IgD-negative memory B cell (primary cell): ENCODE measurements around the gene CPS1. TPM values are rescaled to one million over a fixed set of nuclear protein-coding genes. Genes with fewer than 3 reads are reported as not detected.

Experiments
- H3K27ac Mint-ChIP-seq, 3 donors: one replicate each; pipeline ENCODE4 v1.8.0; 2020 to 2022; ENCODE audit warnings: mild to moderate bottlenecking in 3 of 3, mixed read lengths in 3 of 3, moderate library complexity in 1 of 3
- H3K27me3 Mint-ChIP-seq: one replicate; pipeline ENCODE4 v1.8.0; 2021; ENCODE audit warnings: mixed read lengths
- H3K36me3 Mint-ChIP-seq: one replicate; pipeline ENCODE4 v1.8.0; 2020; ENCODE audit warnings: mild to moderate bottlenecking, mixed read lengths
- H3K4me1 Mint-ChIP-seq, 3 donors: one replicate each; pipeline ENCODE4 v1.8.0; 2020 to 2022; ENCODE audit warnings: mixed read lengths in 3 of 3, mild to moderate bottlenecking in 1 of 3
- H3K4me3 Mint-ChIP-seq, 4 donors: one replicate each; pipeline ENCODE4 v1.8.0; 2020 to 2022; ENCODE audit warnings: mild to moderate bottlenecking in 4 of 4, mixed read lengths in 4 of 4, moderate library complexity in 3 of 4
- H3K9me3 Mint-ChIP-seq, 3 donors: one replicate each; pipeline ENCODE4 v1.8.0; 2020 to 2021; ENCODE audit warnings: mixed read lengths in 3 of 3, mild to moderate bottlenecking in 1 of 3
- polyA plus RNA-seq: library from polyadenylated mRNA; unstranded; fragments of 300-500 nt; fragmentation: Illumina TruSeq; gene quantifications from one replicate; pipeline ENCODE4 v1.2.3, GENCODE V29; 2021

CPS1 gene
- polyA plus RNA-seq, 1 donor from 2014 or later: not detected

DNA sequence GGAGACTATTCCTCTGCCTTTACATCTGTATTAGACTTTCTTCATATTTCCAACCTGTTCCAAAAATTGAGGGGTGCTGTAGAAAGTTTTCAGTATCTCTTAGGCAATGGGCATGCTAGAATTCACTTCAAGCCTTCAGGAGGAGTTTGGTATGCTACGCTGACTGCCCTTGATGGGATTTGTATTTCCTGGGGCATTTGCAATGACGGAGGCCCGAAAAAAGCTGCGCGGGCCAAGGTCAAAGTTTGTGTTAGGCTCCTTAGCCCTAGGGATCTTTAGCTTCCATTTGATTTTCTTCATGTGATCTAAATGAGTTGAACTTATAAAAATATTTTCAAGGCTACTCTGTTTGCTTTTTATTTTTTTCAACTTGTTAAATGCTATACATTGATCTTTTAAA is 5.1 kb downstream of the CPS1 start:
- Mint-ChIP-seq H3K4me3 (no peak overlapping the region), H3K36me3 (no peaks in the 10 kb centered on the region), H3K9me3 (no peaks in the 10 kb centered on the region), H3K4me1 (no peaks in the 10 kb centered on the region), H3K27ac (no peak overlapping the region), H3K27me3 (peaks cover 2% of the 10 kb centered on the region)

DNA sequence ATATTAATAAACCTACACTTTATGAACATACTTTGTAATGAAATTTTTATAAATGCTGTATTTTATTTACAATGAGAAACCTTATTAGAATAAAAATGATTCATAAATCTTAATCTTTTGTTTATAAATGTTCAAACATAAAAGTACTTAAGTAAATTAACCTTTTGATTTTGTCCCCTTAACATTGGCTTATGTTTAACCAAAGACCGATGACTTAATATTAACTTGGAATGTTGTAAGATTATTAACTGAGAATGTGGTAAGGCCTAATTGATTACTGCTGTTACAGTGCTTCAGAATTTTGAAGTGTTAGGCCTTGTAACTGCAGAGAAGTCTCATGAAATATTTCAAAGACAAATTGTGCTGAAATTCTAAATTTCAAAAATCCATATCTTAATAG is 5.7 kb downstream of the CPS1 start:
- Mint-ChIP-seq H3K27ac (no peak overlapping the region), H3K36me3 (no peaks in the 10 kb centered on the region), H3K4me3 (no peak overlapping the region), H3K27me3 (peaks cover 2% of the 10 kb centered on the region), H3K9me3 (no peaks in the 10 kb centered on the region), H3K4me1 (no peaks in the 10 kb centered on the region)

DNA sequence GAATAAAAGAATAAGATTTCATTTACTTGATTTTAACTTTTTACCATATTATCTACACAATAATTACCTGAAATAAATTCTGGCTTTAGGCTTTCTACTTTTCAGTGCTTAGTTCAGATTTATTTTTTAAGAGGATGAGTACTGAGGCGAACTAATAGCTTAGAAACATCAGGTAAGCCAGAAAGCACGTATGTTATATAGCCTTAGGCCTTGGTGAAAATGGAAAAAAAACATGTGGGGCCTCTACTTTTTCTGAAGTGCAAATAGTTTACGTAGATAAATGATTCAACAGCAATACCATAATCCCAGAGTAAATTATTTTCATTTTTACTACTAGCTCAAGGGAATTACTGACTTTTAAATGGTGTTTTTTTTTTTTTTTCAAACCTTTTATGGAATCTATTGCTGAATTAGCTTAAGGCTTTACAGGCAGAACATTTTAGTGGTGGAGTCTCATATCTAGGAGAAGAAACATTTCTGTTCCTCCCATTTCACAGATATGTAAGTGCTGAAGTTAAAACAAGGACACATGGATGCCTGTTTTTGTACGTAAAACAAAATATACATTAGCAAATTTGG is 6.2 kb downstream of the CPS1 start:
- Mint-ChIP-seq H3K27me3 (peaks cover 2% of the 10 kb centered on the region), H3K36me3 (no peaks in the 10 kb centered on the region), H3K4me1 (no peaks in the 10 kb centered on the region), H3K9me3 (no peaks in the 10 kb centered on the region), H3K27ac (no peak overlapping the region), H3K4me3 (no peak overlapping the region)

DNA sequence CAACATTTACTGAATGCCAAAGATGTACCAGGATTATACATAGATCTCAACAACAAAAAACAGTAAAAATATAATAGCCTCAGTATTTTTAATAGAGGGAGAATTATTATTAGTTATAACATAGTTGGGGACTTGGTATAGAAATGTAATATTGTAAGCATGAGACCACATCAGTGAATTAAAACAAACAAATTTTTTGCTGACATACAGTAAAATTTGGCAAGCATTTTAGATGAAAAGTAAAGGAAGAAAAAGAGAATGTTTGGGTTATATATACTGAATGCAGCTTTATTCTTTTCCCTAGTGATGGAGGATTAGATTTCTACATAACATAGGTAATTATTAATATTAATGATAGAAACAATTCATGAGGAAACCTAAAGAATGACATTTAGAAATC is 10.9 kb downstream of the CPS1 start:
- no peaks in the 10 kb centered on the region for H3K4me1 Mint-ChIP-seq
- no peak overlapping the region for H3K27ac Mint-ChIP-seq
- no peaks in the 10 kb centered on the region for H3K36me3 Mint-ChIP-seq
- H3K9me3 Mint-ChIP-seq: no peaks in the 10 kb centered on the region
- no peak overlapping the region for H3K4me3 Mint-ChIP-seq
- no peaks in the 10 kb centered on the region for H3K27me3 Mint-ChIP-seq

DNA sequence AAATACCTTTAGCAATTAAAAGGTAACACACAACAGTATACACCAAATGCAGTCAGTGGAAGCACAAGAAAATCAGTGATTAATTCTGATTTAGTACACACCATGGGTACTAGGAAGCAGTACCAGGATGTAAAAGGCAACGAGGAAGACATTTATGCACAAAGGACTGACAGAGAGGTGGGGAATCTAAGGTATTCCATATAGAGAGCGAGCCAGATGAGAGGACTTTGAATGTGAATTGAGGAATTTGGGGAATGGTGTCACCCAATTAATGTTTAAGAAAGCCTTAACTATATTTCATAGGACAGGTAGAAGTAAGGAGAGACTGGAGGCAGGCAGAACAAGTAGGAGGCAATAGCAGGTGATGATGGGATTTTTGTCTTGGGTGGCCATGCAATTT is 11.7 kb downstream of the CPS1 start:
- no peaks in the 10 kb centered on the region for H3K9me3 Mint-ChIP-seq
- H3K27me3 Mint-ChIP-seq: no peaks in the 10 kb centered on the region
- no peak overlapping the region for H3K27ac Mint-ChIP-seq
- H3K4me3 Mint-ChIP-seq: no peak overlapping the region
- H3K36me3 Mint-ChIP-seq: no peaks in the 10 kb centered on the region
- H3K4me1 Mint-ChIP-seq: no peaks in the 10 kb centered on the region

DNA sequence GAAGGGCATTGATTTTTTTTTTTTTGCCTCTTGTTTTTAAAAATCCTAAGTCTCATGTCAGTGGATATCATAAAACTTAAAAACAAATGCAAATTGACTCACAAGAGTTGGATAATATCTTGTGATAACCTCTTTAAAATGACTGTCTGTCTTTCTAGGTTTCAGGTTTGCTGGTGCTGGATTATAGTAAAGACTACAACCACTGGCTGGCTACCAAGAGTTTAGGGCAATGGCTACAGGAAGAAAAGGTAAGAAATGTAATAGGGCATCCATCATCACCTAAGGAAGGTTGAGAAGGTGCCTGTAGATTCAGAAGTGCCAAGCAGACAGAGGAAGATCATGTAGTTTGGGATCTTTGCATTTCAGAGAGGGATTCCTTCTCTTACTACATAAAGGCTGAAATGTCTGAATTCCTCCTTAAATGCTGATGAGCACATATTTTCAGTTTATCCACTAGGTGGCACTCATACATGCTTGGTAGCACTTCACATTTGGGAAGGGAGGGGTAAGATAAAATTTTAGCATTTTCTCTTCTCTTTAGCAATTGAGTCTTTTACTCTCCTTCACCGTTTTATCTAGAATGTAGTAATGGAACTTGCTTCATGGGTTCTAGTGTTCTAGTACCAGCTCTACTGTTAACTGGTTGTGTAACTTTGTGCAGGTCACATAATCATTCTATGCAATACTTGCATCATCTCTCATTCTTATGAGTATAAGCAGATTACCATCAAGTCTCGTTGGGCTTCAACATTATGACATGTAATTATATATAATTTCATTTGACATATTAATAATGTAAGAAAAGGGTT is 21.1 kb downstream of the CPS1 start:
- H3K4me1 Mint-ChIP-seq: no peaks in the 10 kb centered on the region
- H3K36me3 Mint-ChIP-seq: no peaks in the 10 kb centered on the region
- no peak overlapping the region for H3K4me3 Mint-ChIP-seq
- H3K9me3 Mint-ChIP-seq: no peaks in the 10 kb centered on the region
- H3K27me3 Mint-ChIP-seq: no peaks in the 10 kb centered on the region
- H3K27ac Mint-ChIP-seq: no peak overlapping the region

DNA sequence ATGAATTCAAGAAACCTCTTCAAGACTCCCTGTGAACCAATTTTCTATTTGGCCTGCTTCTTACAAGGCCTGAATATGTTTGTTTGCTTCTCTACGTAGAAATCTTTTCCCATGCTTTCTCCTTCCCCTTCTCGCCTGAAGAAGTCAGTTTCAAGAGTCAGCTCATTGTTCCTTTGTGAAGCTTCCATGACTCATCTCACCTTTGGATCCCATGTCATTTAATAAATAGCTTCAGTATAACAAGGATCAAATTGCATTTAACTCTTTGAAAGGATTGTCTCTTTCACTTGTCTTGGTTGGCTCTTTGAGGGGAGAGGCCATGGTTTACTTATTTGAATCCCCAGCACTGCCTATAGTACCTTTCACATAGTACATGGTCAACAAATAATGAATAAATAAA is 28.4 kb downstream of the CPS1 start:
- no peak overlapping the region for H3K4me3 Mint-ChIP-seq
- H3K27ac Mint-ChIP-seq: no peak overlapping the region
- H3K27me3 Mint-ChIP-seq: no peaks in the 10 kb centered on the region
- no peaks in the 10 kb centered on the region for H3K36me3 Mint-ChIP-seq
- no peaks in the 10 kb centered on the region for H3K4me1 Mint-ChIP-seq
- H3K9me3 Mint-ChIP-seq: no peaks in the 10 kb centered on the region

DNA sequence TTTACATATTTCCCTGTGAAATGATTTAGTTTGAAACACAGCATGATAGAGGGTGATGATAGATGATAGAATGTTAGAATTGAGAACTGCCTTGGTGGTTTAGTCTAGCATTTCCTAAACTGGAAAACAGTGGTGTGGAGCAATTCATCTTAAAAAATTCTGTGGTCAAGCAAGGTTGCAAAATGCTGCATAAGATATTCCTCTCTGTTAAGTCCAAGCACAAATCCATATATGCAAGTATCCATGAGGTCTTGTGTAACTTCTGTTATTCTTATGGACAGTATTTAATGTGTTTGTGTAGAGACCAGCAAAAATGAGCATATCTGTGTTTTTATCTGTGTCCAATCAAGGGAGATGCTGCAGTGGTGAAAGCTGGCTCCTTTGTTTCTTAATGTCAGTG is 30.0 kb downstream of the CPS1 start:
- Mint-ChIP-seq H3K9me3 (no peaks in the 10 kb centered on the region), H3K4me1 (no peaks in the 10 kb centered on the region), H3K4me3 (no peak overlapping the region)

DNA sequence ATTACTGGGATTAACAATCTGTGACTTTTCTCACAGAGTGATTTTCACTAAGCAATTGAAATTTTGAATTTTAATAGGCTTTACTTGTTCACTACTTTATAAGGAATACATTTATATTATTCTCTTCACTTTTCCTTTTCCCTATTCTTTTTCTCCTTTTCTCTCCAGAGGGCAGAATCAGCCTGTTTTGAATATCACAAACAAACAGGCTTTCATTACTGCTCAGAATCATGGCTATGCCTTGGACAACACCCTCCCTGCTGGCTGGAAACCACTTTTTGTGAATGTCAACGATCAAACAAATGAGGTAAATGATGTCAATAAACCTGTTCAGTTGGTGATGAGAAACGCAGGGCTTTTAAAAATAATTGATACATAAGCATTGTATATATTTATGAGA is 35.3 kb downstream of the CPS1 start:
- Mint-ChIP-seq H3K27ac (no peak overlapping the region), H3K9me3 (no peaks in the 10 kb centered on the region), H3K36me3 (no peaks in the 10 kb centered on the region), H3K27me3 (no peaks in the 10 kb centered on the region), H3K4me1 (no peaks in the 10 kb centered on the region), H3K4me3 (no peak overlapping the region)

More for the DNA sequence above, 30.0 kb downstream of the CPS1 start:
- no peak overlapping the region for H3K27ac Mint-ChIP-seq
- no peaks in the 10 kb centered on the region for H3K36me3 Mint-ChIP-seq
- H3K27me3 Mint-ChIP-seq: no peaks in the 10 kb centered on the region

DNA sequence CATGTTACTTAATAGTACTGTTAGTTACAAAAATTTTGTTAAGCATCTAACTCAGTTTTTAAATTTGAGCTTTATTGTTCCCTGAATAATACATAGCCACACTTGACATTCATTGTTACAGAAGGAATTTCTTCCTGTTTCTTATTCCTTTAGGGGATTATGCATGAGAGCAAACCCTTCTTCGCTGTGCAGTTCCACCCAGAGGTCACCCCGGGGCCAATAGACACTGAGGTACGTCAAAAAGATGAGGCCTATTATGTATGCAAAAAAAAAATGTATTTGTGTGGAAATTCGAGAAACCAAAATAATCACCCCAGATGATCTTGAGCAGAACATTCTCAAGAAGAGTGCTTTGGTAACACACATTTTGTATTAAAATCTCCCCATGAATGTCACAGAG is 36.3 kb downstream of the CPS1 start:
- H3K27ac Mint-ChIP-seq: no peak overlapping the region
- H3K4me3 Mint-ChIP-seq: no peak overlapping the region
- H3K36me3 Mint-ChIP-seq: no peaks in the 10 kb centered on the region
- no peaks in the 10 kb centered on the region for H3K4me1 Mint-ChIP-seq
- H3K27me3 Mint-ChIP-seq: no peaks in the 10 kb centered on the region
- peaks cover 0 to 3% (median 2%) of the 10 kb centered on the region in 3 donors for H3K9me3 Mint-ChIP-seq

DNA sequence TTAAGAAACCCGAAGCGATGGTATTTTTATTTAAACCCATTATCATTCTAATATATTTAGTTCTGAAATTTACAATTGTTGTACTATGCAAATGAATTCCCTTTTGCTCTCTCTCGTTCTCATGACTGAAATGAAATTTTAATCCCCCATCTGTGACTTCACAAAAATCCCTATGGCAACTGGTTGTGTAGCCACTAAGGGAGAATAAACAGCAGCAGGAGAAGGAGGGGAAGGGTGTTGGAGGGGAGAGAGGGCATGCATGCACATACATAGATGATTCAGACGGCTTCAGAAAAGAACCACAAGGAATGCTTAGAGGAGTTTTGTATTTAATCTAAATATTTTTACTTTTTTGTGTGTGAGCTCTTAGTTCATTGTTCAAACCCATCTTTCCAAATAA is 36.8 kb downstream of the CPS1 start:
- H3K4me3 Mint-ChIP-seq: no peak overlapping the region
- peaks cover 1 to 7% (median 3%) of the 10 kb centered on the region in 3 donors for H3K9me3 Mint-ChIP-seq
- H3K27ac Mint-ChIP-seq: no peak overlapping the region
- no peaks in the 10 kb centered on the region for H3K27me3 Mint-ChIP-seq
- H3K4me1 Mint-ChIP-seq: no peaks in the 10 kb centered on the region
- H3K36me3 Mint-ChIP-seq: no peaks in the 10 kb centered on the region

DNA sequence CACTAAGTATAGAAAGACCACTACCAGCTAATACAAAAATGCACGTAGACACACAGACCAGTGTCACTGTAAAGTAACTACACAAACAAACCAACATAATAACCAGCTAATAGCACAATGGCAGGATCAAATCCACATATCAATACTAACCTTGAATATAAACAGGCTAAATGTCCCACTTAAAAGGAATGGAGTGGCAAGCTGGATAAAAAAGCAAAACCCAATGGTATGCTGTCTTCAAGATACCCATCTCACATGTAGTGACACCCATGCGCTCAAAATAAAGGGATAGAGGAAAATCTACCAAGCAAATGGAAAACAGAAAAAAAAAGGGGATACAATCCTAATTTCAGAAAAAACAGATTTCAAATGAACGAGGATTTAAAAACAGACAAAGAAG is 41.8 kb downstream of the CPS1 start:
- Mint-ChIP-seq H3K4me1 (no peaks in the 10 kb centered on the region), H3K9me3 (peaks cover 3 to 14% (median 3%) of the 10 kb centered on the region in 3 donors), H3K4me3 (no peak overlapping the region), H3K27ac (no peak overlapping the region), H3K36me3 (no peaks in the 10 kb centered on the region), H3K27me3 (peaks cover 1% of the 10 kb centered on the region)

DNA sequence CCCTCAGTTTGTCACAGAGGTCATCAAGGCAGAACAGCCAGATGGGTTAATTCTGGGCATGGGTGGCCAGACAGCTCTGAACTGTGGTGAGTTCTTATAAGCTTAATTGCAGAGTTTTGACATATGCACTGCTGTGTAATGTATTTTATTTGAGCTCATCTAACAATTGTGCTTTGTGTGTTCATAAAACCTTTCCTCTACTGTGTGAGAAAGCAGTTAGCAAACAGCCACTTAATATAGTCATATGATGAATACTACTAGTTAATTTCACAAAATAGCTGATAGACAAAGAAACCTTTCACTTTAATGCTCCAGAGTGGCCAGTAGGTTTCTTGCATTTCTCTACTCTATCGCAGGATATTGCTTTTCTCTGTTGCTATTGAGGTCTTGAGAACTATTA is 43.1 kb downstream of the CPS1 start:
- peaks cover 3 to 14% (median 3%) of the 10 kb centered on the region in 3 donors for H3K9me3 Mint-ChIP-seq
- H3K4me3 Mint-ChIP-seq: no peak overlapping the region
- H3K27ac Mint-ChIP-seq: no peak overlapping the region
- peaks cover 1% of the 10 kb centered on the region for H3K27me3 Mint-ChIP-seq
- H3K36me3 Mint-ChIP-seq: no peaks in the 10 kb centered on the region
- H3K4me1 Mint-ChIP-seq: no peaks in the 10 kb centered on the region

DNA sequence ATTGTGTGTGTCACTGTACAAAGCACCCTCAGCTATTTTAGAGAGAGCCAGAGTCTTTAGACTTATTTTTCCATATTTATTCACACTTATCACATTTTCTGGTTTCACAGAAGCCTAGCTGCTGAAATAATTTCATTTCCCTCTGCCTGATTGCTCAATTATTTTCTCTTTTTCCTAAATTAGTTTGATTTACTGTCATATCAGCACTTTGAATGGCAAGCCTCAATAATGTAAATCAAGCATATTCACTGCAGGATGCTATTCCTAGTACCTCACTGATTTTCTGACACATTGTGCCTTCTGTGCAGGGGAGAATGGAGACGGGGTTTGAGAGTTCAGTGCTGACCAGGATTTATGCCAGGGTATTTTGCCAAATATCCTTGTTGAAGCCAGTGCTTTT is 48.3 kb downstream of the CPS1 start:
- Mint-ChIP-seq H3K27ac (no peak overlapping the region), H3K27me3 (no peaks in the 10 kb centered on the region), H3K4me1 (no peaks in the 10 kb centered on the region)

DNA sequence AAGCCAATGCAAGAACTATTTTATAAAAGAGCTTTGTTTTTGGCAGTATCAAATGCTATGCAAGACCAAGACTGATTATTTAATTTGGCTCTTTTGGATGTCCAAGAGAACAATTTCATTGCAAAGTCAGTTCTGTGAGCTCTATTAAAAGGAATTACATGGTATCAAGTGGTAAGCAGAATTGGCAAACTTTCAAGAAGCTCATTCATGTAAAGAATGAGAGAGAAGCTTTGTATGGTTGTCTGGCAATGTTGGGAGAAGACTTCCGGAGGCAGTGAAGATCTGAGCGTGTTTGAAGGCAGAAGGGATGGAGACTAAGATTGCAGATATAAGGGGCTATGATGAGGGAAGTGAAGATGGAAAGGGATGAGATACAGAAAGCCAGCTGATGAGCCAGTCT is 49.6 kb downstream of the CPS1 start:
- H3K27ac Mint-ChIP-seq: no peak overlapping the region
- no peak overlapping the region for H3K4me3 Mint-ChIP-seq
- no peaks in the 10 kb centered on the region for H3K9me3 Mint-ChIP-seq
- H3K27me3 Mint-ChIP-seq: no peaks in the 10 kb centered on the region
- H3K4me1 Mint-ChIP-seq: no peaks in the 10 kb centered on the region
- H3K36me3 Mint-ChIP-seq: no peaks in the 10 kb centered on the region

More for the DNA sequence above, 48.3 kb downstream of the CPS1 start:
- no peaks in the 10 kb centered on the region for H3K9me3 Mint-ChIP-seq
- no peak overlapping the region for H3K4me3 Mint-ChIP-seq
- H3K36me3 Mint-ChIP-seq: no peaks in the 10 kb centered on the region

DNA sequence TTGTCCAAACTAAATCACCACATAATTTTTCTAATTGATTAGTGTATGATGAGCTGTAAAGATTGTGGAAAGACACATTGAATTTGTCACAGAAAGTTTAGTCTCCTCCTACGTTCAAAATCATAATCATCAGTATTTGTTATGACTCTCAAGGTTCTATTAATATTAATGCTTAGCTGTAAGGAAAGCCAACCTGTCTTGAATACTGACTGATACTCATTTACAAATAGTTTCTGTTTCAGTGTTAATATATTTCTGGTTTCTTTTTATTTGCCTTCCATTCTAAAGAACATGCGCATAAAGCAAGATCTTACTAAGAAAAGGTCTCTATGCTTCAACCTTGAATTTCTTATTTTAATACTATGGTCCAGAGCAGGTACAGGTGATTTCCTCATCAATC is 55.1 kb downstream of the CPS1 start:
- Mint-ChIP-seq H3K27me3 (peaks cover 1% of the 10 kb centered on the region), H3K27ac (no peak overlapping the region), H3K4me1 (no peaks in the 10 kb centered on the region), H3K4me3 (no peak overlapping the region), H3K36me3 (no peaks in the 10 kb centered on the region), H3K9me3 (no peaks in the 10 kb centered on the region)
